PC-3 (cell line): ENCODE data around the gene ADARB2.

ENCODE experiments used
- EZH2 ChIP-seq: fragments of 300-600 bp; sonication (generic); IDR thresholded peaks from one replicate; pipeline ENCODE4 v1.6.1; 2017; ENCODE audit warnings: antibody characterized with exemption, mild to moderate bottlenecking, low read length; ENCODE audit not compliant: unreplicated experiment
- EZH2phosphoT487 ChIP-seq: fragments of 300-600 bp; sonication (generic); IDR thresholded peaks from 2 replicates; pipeline ENCODE4 v1.6.1; 2018; ENCODE audit warnings: mild to moderate bottlenecking, antibody characterized with exemption, low read length, borderline replicate concordance
- TF ChIP-seq, protein P1 (sequence below): fragments of 300-600 bp; sonication (generic); conservative IDR thresholded peaks from 2 replicates; pipeline ENCODE4 v1.5.1; 2017; ENCODE audit warnings: antibody characterized with exemption, low read depth, mild to moderate bottlenecking, low read length

DNA sequence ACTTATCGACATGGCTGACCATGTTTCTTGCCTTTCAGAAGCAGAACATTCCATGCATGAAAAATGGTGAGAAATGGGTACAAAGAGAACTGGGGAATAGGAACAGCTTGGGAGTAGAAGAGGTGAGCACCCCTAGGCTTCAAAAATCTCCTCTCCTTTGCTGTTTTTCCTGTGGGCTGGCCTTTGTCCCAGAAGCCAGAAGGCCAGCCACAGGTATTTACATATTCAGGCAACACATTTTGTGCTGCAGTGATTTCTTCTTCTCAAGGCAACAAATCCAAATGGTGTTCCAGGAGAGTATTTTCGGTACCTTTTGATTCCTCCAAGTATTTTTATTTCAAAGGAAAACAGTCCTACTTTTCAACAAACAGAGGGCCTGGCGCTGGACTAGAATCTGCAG, 31.1 kb downstream of the ADARB2 start:
- TF ChIP-seq, protein P1, sequence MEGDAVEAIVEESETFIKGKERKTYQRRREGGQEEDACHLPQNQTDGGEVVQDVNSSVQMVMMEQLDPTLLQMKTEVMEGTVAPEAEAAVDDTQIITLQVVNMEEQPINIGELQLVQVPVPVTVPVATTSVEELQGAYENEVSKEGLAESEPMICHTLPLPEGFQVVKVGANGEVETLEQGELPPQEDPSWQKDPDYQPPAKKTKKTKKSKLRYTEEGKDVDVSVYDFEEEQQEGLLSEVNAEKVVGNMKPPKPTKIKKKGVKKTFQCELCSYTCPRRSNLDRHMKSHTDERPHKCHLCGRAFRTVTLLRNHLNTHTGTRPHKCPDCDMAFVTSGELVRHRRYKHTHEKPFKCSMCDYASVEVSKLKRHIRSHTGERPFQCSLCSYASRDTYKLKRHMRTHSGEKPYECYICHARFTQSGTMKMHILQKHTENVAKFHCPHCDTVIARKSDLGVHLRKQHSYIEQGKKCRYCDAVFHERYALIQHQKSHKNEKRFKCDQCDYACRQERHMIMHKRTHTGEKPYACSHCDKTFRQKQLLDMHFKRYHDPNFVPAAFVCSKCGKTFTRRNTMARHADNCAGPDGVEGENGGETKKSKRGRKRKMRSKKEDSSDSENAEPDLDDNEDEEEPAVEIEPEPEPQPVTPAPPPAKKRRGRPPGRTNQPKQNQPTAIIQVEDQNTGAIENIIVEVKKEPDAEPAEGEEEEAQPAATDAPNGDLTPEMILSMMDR = no peak
- no peak for TF ChIP-seq EZH2
- TF ChIP-seq EZH2phosphoT487 = no peak
